ENCODE results near the gene TCAF2.
"Not testable (repeated sequence)": the region's sequence is repeated elsewhere in the genome, so short reads cannot be mapped to it uniquely, and the experiment has no call there.

GRCh38 chr7:143598086-143598485 is 22.7 kb upstream of the TCAF2 start:
- not testable (repeated sequence) for TF ChIP-seq EP300, CTCF, POLR2AphosphoS5, POLR2A (IDR thresholded peaks at IDR 0.05)

Measured in gastroesophageal sphincter (tissue), 3 donors.